ENCODE data around the gene SNRPF.

The SNRPF gene

DNA sequence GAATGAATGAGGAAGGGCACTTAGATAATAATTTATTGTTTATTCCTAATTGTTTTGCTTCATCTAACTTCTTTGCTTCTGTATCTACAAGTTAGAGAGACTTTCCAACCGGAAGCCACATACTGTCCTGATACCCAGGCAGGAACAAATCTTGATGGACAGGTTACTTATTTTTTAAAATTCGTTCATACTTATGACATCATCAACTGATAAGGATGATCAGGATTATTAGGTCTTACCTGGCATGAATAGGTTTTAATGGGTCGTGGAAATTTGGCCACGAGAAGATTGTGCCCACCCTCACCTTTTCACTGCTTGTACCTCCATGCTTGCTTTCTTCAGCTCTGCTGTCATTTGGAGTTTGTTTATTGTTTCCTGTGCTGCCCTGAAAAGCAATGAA lies 39.3 kb downstream of the SNRPF start:
- Histone ChIP-seq H3K9ac (no peak overlapping the region), H3K27me3 (peaks cover 0 to 73% (median 0%) of the 10 kb centered on the region in 11 experiments; a peak in 7 of 22 replicates), H3K27ac (no peak overlapping the region), H3K4me2 (no peak overlapping the region), H3K36me3 (no peaks in the 10 kb centered on the region), H3K9me3 (replicated peaks in 1 of 11) (peaks cover 5 to 22% (median 12%) of the 10 kb centered on the region in 11 experiments; a peak in 16 of 22 replicates), H3K4me3 (no peak overlapping the region), H3K4me1 (peaks cover 0 to 9% (median 2%) of the 10 kb centered on the region in 10 experiments; a peak in 8 of 20 replicates), H4K20me1 (no peaks in the 10 kb centered on the region)
- TF ChIP-seq Cebpa-rat (IDR thresholded peaks at IDR 0.05) = no peak

DNA sequence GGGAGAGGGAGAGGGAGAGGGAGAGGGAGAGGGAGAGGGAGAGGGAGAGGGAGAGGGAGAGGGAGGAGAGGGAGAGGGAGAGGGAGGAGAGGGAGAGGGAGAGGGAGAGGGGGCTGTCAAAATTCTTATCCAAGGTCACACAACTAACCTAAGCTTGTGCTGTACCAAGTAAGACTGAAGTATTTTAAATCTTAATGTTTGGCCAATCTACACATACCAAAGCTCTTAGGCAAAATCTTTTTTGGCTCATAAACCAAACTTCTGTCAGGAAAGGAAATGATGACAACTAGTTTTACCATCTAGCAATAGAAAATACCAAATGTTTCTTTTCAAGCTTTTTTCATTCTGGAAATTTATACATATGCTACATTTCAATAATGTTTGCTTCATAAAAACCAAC lies 49.8 kb downstream of the SNRPF start:
- H3K4me1 ChIP-seq = no peaks in the 10 kb centered on the region
- no peaks in the 10 kb centered on the region for H3K36me3 ChIP-seq
- no peak overlapping the region for H3K4me3 ChIP-seq
- peaks cover 0 to 38% (median 0%) of the 10 kb centered on the region in 11 experiments; a peak in 4 of 22 replicates for H3K27me3 ChIP-seq
- no peaks in the 10 kb centered on the region for H4K20me1 ChIP-seq
- H3K4me2 ChIP-seq = no peak overlapping the region
- no peak overlapping the region for H3K9ac ChIP-seq
- no peak for TF ChIP-seq Cebpa-rat (IDR thresholded peaks at IDR 0.05)
- H3K27ac ChIP-seq = no peak overlapping the region
- peaks cover 0 to 26% (median 12%) of the 10 kb centered on the region in 11 experiments; a peak in 20 of 22 replicates for H3K9me3 ChIP-seq (replicated peaks in 1 of 11)

DNA sequence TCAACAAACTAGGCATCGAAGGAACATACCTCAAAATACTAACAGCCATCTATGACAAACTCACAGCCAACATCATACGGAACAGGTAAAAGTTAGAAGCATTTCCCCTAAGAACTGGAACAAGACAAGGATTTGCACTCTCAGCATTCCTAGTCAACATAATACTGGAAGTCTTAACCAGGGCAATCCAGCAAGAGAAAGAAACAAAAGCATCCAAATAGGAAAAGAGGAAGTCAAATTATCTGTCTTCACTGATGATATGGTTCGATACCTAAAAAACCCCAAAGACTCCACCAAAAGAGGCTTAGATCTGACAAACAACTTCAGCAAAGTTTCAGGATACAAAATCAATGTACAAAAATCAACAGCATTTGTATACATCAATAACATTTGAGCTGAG lies 51.1 kb downstream of the SNRPF start:
- Histone ChIP-seq H3K27me3 (peaks cover 0 to 25% (median 0%) of the 10 kb centered on the region in 11 experiments; a peak in 3 of 22 replicates), H3K9me3 (replicated peaks in 1 of 11) (peaks cover 0 to 15% (median 9%) of the 10 kb centered on the region in 11 experiments; a peak in 17 of 22 replicates), H3K4me2 (no peak overlapping the region), H4K20me1 (no peaks in the 10 kb centered on the region), H3K4me3 (no peak overlapping the region), H3K36me3 (no peaks in the 10 kb centered on the region), H3K9ac (no peak overlapping the region), H3K27ac (no peak overlapping the region), H3K4me1 (no peaks in the 10 kb centered on the region)
- TF ChIP-seq Cebpa-rat (IDR thresholded peaks at IDR 0.05) = no peak

All from BLaER1 treated with 17β-estradiol and CSF1 and Interleukin-3, amounts not matched to agents 10 nM and 100 nM (cell line).